K562 (cell line): ENCODE measurements around the gene RALA. TPM values are rescaled to one million over a fixed set of nuclear protein-coding genes. Genes with fewer than 3 reads are reported as not detected.

Source experiments
- ATAC-seq: fragments of 200-7000 bp; cut with Tn5 transposase; 3 replicates; pipeline ENCODE4 v1.9.1; 2020; ENCODE audit warnings: moderate library complexity
- BruUV-seq: library from RNA; stranded (reverse); fragments of 400-500 nt; replicated peaks from 2 replicates; lab custom pipeline; 2021; lab: Mats Ljungman, UMichigan
- CTCF ChIA-PET: fragments of 300-600 bp; formaldehyde crosslinking; extraction: SDS; loops from one replicate; lab custom pipeline; 2021; ENCODE audit warnings: low intra/inter-chr PET ratio; lab: Yijun Ruan, JAX
- POLR2A ChIA-PET: fragments of 300-600, 350-650 bp; sonication (Branson Sonifier 250); formaldehyde crosslinking; extraction: SDS; loops from one replicate; lab custom pipeline; 2021; ENCODE audit warnings: antibody characterized with exemption, inconsistent platforms; lab: Yijun Ruan, JAX
- DNase-seq, 4 experiments: peaks; one replicate each; pipeline versions ENCODE4 v3.0.0 to v3.0.0-alpha.2; 2011 to 2018; ENCODE audit warnings: low spot score in 3 of 4, mixed read lengths in 3 of 4; ENCODE audit errors: extremely low read depth in 1 of 4
- FAIRE-seq: peaks from 2 replicates; lab custom pipeline; 2011; peaks lifted over from hg19 to GRCh38; lab: Jason Lieb, UNC
- H2AFZ ChIP-seq: 2 replicates; pipeline ENCODE4 v1.6.0; 2011; ENCODE audit warnings: low read depth, low read length, control low read depth, inconsistent platforms
- H3K27ac ChIP-seq: fragments of 200-600 bp; 3 replicates; pipeline ENCODE4 v1.8.0; 2011; ENCODE audit warnings: low read depth, mild to moderate bottlenecking, control low read depth, inconsistent platforms, low read length, moderate library complexity, mixed read lengths; ENCODE audit errors: extremely low read depth
- H3K27me3 ChIP-seq, 2 experiments: fragments of 300-600 bp in 1 of 2; 2 replicates in 1 of 2; 3 replicates in 1 of 2; pipeline versions ENCODE4 v1.6.0 to v1.8.0; 2011; ENCODE audit warnings: inconsistent platforms in 2 of 2, low read length in 2 of 2, mild to moderate bottlenecking in 1 of 2, mixed read lengths in 1 of 2, moderate library complexity in 1 of 2; ENCODE audit not compliant: control insufficient read depth in 2 of 2, insufficient read depth in 2 of 2
- H3K36me3 ChIP-seq: fragments of 300-600 bp; 3 replicates; pipeline ENCODE4 v1.8.0; 2011; ENCODE audit warnings: mild to moderate bottlenecking, low read length, inconsistent platforms; ENCODE audit not compliant: control insufficient read depth, insufficient read depth
- H3K4me1 ChIP-seq, 2 experiments: fragments of 200-600 bp in 1 of 2; replicated peaks in 1 of 2; 2 replicates in 1 of 2; 3 replicates in 1 of 2; pipeline versions ENCODE4 v1.5.1 to v1.8.0; 2011; ENCODE audit warnings: inconsistent platforms in 2 of 2, low read length in 2 of 2, mild to moderate bottlenecking in 1 of 2, mixed read lengths in 1 of 2, moderate library complexity in 1 of 2; ENCODE audit not compliant: control insufficient read depth in 2 of 2, insufficient read depth in 2 of 2
- H3K4me2 ChIP-seq: 2 replicates; pipeline ENCODE4 v1.6.1; 2011; ENCODE audit warnings: low read length, control low read depth, inconsistent platforms, mixed read lengths; ENCODE audit not compliant: insufficient read depth
- H3K4me3 ChIP-seq: fragments of 200-600 bp; sonication (generic), shearing (Covaris generic); 2 replicates; pipeline ENCODE4 v1.5.1; 2016; ENCODE audit warnings: control low read depth, inconsistent platforms
- H3K79me2 ChIP-seq: fragments of 200-600 bp; 3 replicates; pipeline ENCODE4 v1.8.0; 2011; ENCODE audit warnings: low read length, inconsistent platforms; ENCODE audit not compliant: control insufficient read depth, insufficient read depth
- H3K9ac ChIP-seq, 2 experiments: 2 replicates each; pipeline versions ENCODE4 v1.6.0 to v1.6.1; 2011; ENCODE audit warnings: low read depth in 2 of 2, low read length in 2 of 2, control low read depth in 1 of 2, inconsistent platforms in 1 of 2, mild to moderate bottlenecking in 1 of 2, mixed read lengths in 1 of 2; ENCODE audit not compliant: insufficient read depth in 1 of 2
- H3K9me1 ChIP-seq: one replicate; pipeline ENCODE4 v1.6.0; 2011; ENCODE audit warnings: inconsistent platforms, mild to moderate bottlenecking, low read length, moderate library complexity; ENCODE audit not compliant: control insufficient read depth, insufficient read depth
- H3K9me3 ChIP-seq: replicated peaks from 2 replicates; pipeline ENCODE4 v1.5.1; 2011; ENCODE audit warnings: low read depth, low read length, inconsistent platforms; ENCODE audit not compliant: control insufficient read depth, insufficient read depth
- H4K20me1 ChIP-seq: replicated peaks from 2 replicates; pipeline ENCODE4 v1.6.1; 2011; ENCODE audit warnings: low read length, inconsistent platforms, mixed read lengths; ENCODE audit not compliant: control insufficient read depth, insufficient read depth
- DDX20 ChIP-seq: fragments of 450-650 bp; IDR thresholded peaks from 2 replicates; pipeline ENCODE4 v1.6.1; 2016; ENCODE audit warnings: missing genetic modification characterization, low read depth, mild to moderate bottlenecking, missing compliant biosample characterization, moderate library complexity
- EP400 ChIP-seq: fragments of 450-650 bp; IDR thresholded peaks from 2 replicates; pipeline ENCODE4 v1.6.1; 2017; ENCODE audit warnings: antibody characterized with exemption, mild to moderate bottlenecking, moderate library complexity
- IRF9 ChIP-seq: fragments of 450-650 bp; IDR thresholded peaks from 2 replicates; pipeline ENCODE4 v1.6.1; 2016; ENCODE audit warnings: missing biosample characterization, missing genetic modification characterization
- MEF2A ChIP-seq: IDR thresholded peaks from 2 replicates; pipeline ENCODE4 v1.6.1; 2011; ENCODE audit warnings: low read depth, mild to moderate bottlenecking, low read length, moderate library complexity; ENCODE audit not compliant: control insufficient read depth
- MEIS2 ChIP-seq: fragments of 450-650 bp; IDR thresholded peaks from 2 replicates; pipeline ENCODE4 v1.6.1; 2014; ENCODE audit warnings: mild to moderate bottlenecking; ENCODE audit not compliant: partially characterized antibody
- MTF1 ChIP-seq: fragments of 250-450 bp; sonication (Bioruptor Pico); IDR thresholded peaks from 2 replicates; pipeline ENCODE4 v1.9.0; 2021; ENCODE audit warnings: moderate library complexity, mild to moderate bottlenecking, inconsistent platforms, borderline replicate concordance
- NFRKB ChIP-seq: fragments of 450-650 bp; IDR thresholded peaks from 2 replicates; pipeline ENCODE4 v1.6.1; 2016; ENCODE audit warnings: low read depth
- PHB ChIP-seq: fragments of 250-450 bp; sonication (Bioruptor Pico); IDR thresholded peaks from 2 replicates; pipeline ENCODE4 v1.5.0; 2021
- PTRF ChIP-seq: fragments of 450-650 bp; IDR thresholded peaks from 2 replicates; pipeline ENCODE4 v1.6.1; 2016; ENCODE audit warnings: mild to moderate bottlenecking, missing genetic modification characterization, missing compliant biosample characterization
- TCF7L2 ChIP-seq: fragments of 150-350 bp; IDR thresholded peaks from 2 replicates; pipeline ENCODE4 v1.6.1; 2016; ENCODE audit warnings: low read depth, mild to moderate bottlenecking, low read length, moderate library complexity
- ZKSCAN3 ChIP-seq: fragments of 250-450 bp; sonication (Bioruptor Pico); IDR thresholded peaks from 2 replicates; pipeline ENCODE4 v1.4.0; 2020
- ZNF778 ChIP-seq: fragments of 450-650 bp; formaldehyde crosslinking; IDR thresholded peaks from 2 replicates; pipeline ENCODE4 v1.4.0; 2020; ENCODE audit warnings: mild to moderate bottlenecking, moderate library complexity
- WGBS: fragments of 100-300 bp; shearing (Covaris generic); methylation state at CpG from one replicate; pipeline ENCODE4 v1.1.6; 2016; ENCODE audit warnings: low coverage, mixed read lengths; ENCODE audit not compliant: insufficient coverage; ENCODE audit errors: missing lambda C conversion rate; 5-methylcytosine and 5-hydroxymethylcytosine counted together
- in situ Hi-C: fragments of 300-500 bp; cut with MboI; formaldehyde crosslinking; loops from 4 replicates; pipeline ENCODE4 v1.15.0; 2018; ENCODE audit warnings: inconsistent platforms, mixed read lengths
- intact Hi-C: fragments of 100-400 bp; cut with micrococcal nuclease; formaldehyde crosslinking; loops from 2 replicates; pipeline ENCODE4 v1.14.2; 2022
- polyA plus RNA-seq, 8 experiments: library from polyadenylated mRNA; depleted of rRNA in 4 of 8; stranded (reverse) in 5 of 8; unstranded in 3 of 8; fragments of >200 nt; fragmentation: Nextera tagmentation in 2 of 8; fragmentation: Illumina TruSeq in 1 of 8; extraction: Ambion mirVana in 2 of 8; extraction: Trizol in 1 of 8; gene quantifications; 2 replicates each; pipeline versions ENCODE4 v1.2.1 to v1.2.3, GENCODE V29; 2011 to 2014; ENCODE audit warnings: inconsistent platforms in 1 of 8, missing spikeins in 1 of 8
- total RNA-seq, 7 experiments: library from RNA; depleted of rRNA in 6 of 7; stranded (reverse); fragments of >200 nt in 6 of 7; fragmentation: Illumina TruSeq in 2 of 7; extraction: Trizol in 2 of 7; gene quantifications; 2 replicates each; pipeline versions ENCODE4 v1.2.1 to v1.2.3, GENCODE V29; 2011 to 2021; ENCODE audit warnings: low replicate concordance in 1 of 7
- TF ChIP-seq, protein P1 (sequence below): IDR thresholded peaks from 2 replicates; pipeline ENCODE4 v1.6.1; 2011; ENCODE audit warnings: borderline replicate concordance, low read depth, mild to moderate bottlenecking, moderate library complexity, low read length; ENCODE audit not compliant: insufficient read depth, poor library complexity, severe bottlenecking
- TF ChIP-seq, protein P2 (sequence below): fragments of 250-450 bp; sonication (Bioruptor Pico); IDR thresholded peaks from 2 replicates; pipeline ENCODE4 v1.4.0; 2020
- TF ChIP-seq, protein P3 (sequence below): fragments of 150-350 bp; IDR thresholded peaks from 2 replicates; pipeline ENCODE4 v1.6.1; 2014; ENCODE audit warnings: low read depth, mild to moderate bottlenecking, low read length, borderline replicate concordance

The RALA gene
- total and polyA plus RNA-seq, 9 of the 15 experiments (the other 6 are each of a cell fraction or from before 2014, with no cell fraction given) = 7.2 to 28.0 (median 25.7) TPM

DNA sequence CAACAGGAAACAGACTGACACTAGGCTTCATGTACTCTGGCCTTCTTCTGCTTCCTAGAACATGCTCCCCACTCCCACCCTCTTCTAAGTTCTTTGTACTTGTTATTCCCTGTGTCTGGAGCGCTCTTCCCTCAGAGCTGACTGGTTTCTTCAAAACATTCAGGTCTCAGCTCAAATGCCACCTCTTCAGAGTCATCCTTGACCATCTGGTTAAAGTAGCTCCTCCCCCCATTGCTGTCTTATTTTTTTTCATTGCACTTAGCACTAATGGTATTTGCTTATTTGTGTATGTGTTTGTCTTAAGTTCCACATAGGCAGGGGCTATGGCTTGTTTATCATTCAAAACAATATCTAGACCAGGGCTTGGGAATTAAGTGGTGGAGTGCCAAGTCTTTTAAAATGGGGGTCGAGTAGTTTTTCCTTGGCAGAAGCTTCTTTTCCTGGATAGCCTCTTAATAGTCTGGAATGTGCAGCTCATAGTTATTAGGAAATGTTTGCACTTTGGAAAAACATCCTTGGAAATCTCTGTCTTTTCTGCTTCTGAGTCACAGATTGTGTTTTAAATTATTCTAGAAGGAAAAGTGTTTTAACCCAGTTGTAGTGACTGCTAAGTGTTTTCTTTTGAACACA lies 60.0 kb downstream of the RALA start:
- no peak overlapping the region for H3K9ac ChIP-seq
- peaks cover 5% of the 10 kb centered on the region; the same call in 2 of the 3 replicates for H3K79me2 ChIP-seq
- no peak overlapping the region for H2AFZ ChIP-seq
- ATAC-seq (no peak), FAIRE-seq (no peak), DNase-seq (no peak)
- no peak overlapping the region for H3K4me2 ChIP-seq
- 50% methylated on average over 2 of the region's 2 CpGs for WGBS
- H3K9me3 ChIP-seq = no peaks in the 10 kb centered on the region
- intact Hi-C loops (no loop called here), in situ Hi-C loops (no loop called here)
- H3K4me3 ChIP-seq = no peak overlapping the region
- no peaks in the 10 kb centered on the region; the same call in 2 of the 3 replicates for H3K36me3 ChIP-seq
- no peaks in the 10 kb centered on the region for H3K9me1 ChIP-seq
- H3K27me3 ChIP-seq = no peaks in the 10 kb centered on the region
- H4K20me1 ChIP-seq = no peaks in the 10 kb centered on the region
- peaks cover 3 to 6% of the 10 kb centered on the region in 2 experiments; a peak in 3 of 5 replicates for H3K4me1 ChIP-seq
- CTCF ChIA-PET = no interaction called here
- no TSS peak for BruUV-seq
- no peak overlapping the region for H3K27ac ChIP-seq
- POLR2A ChIA-PET = no interaction called here
- no peak for TF ChIP-seq ZNF778
- TF ChIP-seq, protein P1, sequence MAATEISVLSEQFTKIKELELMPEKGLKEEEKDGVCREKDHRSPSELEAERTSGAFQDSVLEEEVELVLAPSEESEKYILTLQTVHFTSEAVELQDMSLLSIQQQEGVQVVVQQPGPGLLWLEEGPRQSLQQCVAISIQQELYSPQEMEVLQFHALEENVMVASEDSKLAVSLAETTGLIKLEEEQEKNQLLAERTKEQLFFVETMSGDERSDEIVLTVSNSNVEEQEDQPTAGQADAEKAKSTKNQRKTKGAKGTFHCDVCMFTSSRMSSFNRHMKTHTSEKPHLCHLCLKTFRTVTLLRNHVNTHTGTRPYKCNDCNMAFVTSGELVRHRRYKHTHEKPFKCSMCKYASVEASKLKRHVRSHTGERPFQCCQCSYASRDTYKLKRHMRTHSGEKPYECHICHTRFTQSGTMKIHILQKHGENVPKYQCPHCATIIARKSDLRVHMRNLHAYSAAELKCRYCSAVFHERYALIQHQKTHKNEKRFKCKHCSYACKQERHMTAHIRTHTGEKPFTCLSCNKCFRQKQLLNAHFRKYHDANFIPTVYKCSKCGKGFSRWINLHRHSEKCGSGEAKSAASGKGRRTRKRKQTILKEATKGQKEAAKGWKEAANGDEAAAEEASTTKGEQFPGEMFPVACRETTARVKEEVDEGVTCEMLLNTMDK = no peak
- TF ChIP-seq, protein P2, sequence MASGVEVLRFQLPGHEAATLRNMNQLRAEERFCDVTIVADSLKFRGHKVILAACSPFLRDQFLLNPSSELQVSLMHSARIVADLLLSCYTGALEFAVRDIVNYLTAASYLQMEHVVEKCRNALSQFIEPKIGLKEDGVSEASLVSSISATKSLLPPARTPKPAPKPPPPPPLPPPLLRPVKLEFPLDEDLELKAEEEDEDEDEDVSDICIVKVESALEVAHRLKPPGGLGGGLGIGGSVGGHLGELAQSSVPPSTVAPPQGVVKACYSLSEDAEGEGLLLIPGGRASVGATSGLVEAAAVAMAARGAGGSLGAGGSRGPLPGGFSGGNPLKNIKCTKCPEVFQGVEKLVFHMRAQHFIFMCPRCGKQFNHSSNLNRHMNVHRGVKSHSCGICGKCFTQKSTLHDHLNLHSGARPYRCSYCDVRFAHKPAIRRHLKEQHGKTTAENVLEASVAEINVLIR (CRISPR knock-in tag) = no peak
- no peak for TF ChIP-seq DDX20 (tag)
- no peak for TF ChIP-seq MEIS2
- no peak for TF ChIP-seq PHB
- no peak for TF ChIP-seq MEF2A
- TF ChIP-seq, protein P3, sequence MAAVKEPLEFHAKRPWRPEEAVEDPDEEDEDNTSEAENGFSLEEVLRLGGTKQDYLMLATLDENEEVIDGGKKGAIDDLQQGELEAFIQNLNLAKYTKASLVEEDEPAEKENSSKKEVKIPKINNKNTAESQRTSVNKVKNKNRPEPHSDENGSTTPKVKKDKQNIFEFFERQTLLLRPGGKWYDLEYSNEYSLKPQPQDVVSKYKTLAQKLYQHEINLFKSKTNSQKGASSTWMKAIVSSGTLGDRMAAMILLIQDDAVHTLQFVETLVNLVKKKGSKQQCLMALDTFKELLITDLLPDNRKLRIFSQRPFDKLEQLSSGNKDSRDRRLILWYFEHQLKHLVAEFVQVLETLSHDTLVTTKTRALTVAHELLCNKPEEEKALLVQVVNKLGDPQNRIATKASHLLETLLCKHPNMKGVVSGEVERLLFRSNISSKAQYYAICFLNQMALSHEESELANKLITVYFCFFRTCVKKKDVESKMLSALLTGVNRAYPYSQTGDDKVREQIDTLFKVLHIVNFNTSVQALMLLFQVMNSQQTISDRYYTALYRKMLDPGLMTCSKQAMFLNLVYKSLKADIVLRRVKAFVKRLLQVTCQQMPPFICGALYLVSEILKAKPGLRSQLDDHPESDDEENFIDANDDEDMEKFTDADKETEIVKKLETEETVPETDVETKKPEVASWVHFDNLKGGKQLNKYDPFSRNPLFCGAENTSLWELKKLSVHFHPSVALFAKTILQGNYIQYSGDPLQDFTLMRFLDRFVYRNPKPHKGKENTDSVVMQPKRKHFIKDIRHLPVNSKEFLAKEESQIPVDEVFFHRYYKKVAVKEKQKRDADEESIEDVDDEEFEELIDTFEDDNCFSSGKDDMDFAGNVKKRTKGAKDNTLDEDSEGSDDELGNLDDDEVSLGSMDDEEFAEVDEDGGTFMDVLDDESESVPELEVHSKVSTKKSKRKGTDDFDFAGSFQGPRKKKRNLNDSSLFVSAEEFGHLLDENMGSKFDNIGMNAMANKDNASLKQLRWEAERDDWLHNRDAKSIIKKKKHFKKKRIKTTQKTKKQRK = no peak
- TF ChIP-seq ZKSCAN3 (CRISPR knock-in tag) = no peak
- no peak for TF ChIP-seq EP400
- TF ChIP-seq TCF7L2 = no peak
- no peak for TF ChIP-seq MTF1 (CRISPR knock-in tag)
- TF ChIP-seq NFRKB = no peak
- no peak for TF ChIP-seq IRF9 (tag)
- no peak for TF ChIP-seq PTRF (tag)
